Right ventricle myocardium inferior (tissue), 1 donor: ENCODE data around the gene ARL10. TPM values are rescaled to one million over a fixed set of nuclear protein-coding genes. Genes with fewer than 3 reads are reported as not detected.
"Not testable (repeated sequence)": the region's sequence is repeated elsewhere in the genome, so short reads cannot be mapped to it uniquely, and the experiment has no call there.

Source experiments
- ATAC-seq: fragments of 200-7000 bp; cut with Tn5 transposase; one replicate; pipeline ENCODE4 v1.9.1; 2020; ENCODE audit warnings: mild to moderate bottlenecking, moderate library complexity
- DNase-seq: peaks from one replicate; pipeline ENCODE4 v3.0.0; 2021; ENCODE audit errors: missing footprints
- intact Hi-C: fragments of 100-400 bp; cut with DNase I; formaldehyde crosslinking; loops from one replicate; pipeline ENCODE4 v1.11.0; 2022
- total RNA-seq: library from RNA; stranded (reverse); fragmentation: NEBNext Ultra II Directional; extraction: Animal tissue kit (Norgen Biotek cat#: 25700); gene quantifications from one replicate; pipeline ENCODE4 v1.2.1, GENCODE V29; 2021
- donor health status: DM: no; HTN: yes; CAD: no; lungs with severe emphysema.

Gene ARL10
- total RNA-seq, 1 donor from 2014 or later: 5.4 TPM

DNA sequence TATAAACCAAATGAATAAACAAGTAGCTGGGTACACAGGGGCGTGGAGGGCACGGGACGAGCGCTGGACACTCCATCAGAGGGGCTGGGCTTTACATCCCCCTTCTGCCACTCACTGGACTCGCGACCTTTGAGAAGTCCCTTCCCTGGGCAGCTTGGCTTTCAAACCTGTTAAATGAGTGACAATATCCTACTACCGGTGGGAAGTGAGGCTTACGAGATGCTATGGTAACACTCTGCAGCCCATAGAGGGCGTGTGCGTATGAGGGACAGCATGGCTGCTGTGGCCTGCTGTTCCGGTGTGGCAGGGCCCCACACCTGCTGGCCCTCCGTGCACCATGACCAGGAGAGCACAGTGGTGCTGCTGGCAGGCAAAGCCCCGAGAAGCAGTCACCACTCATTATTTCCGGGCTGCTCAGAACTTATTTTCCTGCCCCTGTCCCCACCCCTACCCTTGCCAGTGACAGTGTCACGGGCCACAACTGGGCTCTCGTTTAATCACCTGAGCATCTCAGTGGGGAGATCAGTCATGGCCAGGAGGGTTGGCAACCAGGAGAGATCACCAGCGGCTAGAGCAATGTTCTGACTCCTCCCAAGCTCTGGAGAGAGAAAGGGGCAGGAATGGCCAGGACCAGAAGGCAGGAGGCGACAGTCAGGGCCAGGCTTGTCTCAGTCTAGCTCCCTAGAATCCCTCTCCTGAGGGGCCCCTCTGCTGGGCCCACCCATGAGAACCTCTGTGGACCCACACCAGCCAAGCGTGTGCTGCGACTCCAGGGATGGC is 40.6 kb downstream of the ARL10 start:
- DNase-seq (no peak), ATAC-seq (no peak)
- intact Hi-C loops: no loop called here

DNA sequence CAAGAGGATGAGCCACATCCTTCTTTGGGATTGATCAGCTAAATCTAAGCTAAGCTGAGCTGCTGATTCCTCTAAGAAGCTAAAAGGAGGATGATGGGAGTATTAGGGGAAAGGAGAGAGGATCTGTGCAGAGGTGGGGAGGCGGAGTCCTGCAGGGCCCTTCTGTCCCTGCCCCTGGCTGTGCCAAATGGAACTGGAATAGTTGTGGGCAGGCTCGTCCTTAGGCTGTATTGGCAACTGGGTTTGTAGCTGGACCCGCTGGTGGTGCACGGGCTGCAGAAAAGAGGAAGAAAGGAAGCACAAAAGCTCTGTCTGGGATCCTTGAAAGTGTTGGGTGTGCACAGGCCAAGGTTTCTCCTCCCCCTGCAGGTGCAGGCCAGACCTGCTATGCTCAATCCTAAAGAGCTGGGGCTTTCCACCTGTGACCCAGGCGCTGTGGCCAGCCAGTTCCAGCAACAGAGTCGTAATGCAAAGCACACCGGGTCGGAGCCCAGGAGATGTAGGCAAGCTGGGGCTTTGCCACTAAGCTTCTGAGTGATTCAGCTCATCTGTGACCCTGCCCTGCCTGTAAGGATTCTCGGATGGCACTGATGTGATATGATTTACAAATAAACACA is 41.3 kb downstream of the ARL10 start:
- intact Hi-C loops: no loop called here
- DNase-seq (no peak), ATAC-seq (no peak)

DNA sequence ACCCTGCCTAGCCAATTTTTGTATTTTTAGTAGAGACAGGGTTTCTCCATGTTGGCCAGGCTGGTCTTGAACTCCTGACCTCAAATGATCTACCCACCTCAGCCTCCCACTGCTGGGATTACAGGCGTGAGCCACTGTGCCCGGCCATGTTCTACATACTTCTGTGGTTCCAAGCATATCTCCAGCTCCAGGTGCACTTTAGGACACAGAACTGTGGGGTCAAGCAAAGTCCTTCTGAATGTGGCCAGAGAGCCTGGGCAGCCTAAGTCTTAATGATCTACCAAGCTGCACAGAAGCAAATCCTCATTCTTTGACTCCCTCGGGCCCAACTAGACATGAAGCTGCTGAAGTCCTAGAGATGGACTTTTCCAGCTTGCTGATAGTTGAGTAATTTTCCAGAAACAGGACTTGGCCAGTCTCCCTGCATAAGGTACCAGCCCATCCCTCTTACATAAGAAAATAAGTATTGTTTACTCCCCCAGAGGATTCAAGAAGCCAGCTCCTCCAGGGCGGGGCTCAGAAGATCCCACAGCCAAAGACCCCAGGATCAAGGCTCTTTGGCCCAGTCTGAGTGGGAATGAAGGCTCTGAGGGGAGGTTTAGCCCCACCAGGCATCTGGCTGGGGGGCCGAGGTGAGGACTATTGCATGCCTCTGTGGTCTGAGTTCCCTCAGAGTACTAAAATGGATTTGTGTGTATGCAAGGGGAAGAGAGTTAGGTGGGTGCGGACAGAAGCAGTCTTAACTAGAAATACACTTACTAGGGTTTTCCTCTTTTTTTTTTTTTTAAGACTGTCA is 42.4 kb downstream of the ARL10 start:
- intact Hi-C loops: no loop called here
- DNase-seq (no peak), ATAC-seq (peak; percentile 64)

DNA sequence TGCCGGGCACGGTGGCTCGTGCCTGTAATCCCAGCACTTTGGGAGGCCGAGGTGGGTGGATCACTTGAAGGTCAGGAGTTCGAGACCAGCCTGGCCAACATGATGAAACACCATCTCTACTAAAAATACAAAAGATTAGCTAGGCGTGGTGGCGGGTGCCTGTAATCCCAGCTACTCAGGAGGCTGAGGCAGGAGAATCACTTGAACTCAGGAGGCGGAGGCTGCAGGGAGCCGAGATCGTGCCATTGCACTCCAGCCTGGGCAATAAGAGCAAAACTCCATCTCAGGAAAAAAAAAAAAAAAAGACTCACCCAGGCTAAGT is 42.9 kb downstream of the ARL10 start:
- not testable (repeated sequence) for DNase-seq

DNA sequence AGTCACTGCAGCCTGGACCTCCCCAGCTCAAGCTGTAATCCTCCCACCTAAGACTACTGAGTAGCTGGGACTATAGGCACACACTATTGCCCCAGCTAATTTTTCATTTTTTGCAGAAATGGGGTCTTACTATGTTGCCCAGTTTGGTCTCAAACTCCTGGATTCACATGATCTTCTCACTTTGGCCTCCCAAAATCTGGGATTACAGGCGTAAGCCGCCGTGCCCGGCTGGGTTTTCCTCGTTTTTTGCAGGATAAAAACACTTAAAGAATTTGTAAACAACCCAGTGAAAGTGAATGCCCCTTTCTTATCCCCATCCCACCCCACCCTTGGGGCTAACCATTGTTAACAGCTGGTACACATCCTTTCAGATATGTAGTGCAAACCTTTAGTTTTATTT is 43.3 kb downstream of the ARL10 start:
- intact Hi-C loops: no loop called here
- DNase-seq (no peak), ATAC-seq (no peak)

More for the DNA sequence above, 42.9 kb downstream of the ARL10 start:
- ATAC-seq, intact Hi-C loops: not testable (repeated sequence)

DNA sequence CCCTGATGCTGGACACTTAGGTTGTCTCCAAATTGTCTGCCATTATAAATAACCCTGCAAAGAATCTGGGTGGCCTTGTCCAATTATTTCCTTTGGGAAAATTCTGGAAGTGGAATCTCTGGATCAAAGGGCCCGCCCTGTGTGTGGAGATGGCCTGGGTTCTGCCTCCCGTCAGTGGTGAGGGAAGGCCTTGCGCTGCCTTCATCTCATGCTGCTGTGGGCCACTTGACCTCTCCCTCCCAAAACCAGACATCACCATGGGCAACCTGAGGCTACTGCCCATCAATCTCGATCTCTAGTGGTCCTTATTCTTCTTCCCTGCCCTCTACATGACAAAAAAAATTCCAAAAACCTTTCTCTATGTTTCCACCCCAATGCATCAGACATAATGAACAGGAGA is 44.5 kb downstream of the ARL10 start:
- DNase-seq (no peak), ATAC-seq (no peak)
- intact Hi-C loops: no loop called here

DNA sequence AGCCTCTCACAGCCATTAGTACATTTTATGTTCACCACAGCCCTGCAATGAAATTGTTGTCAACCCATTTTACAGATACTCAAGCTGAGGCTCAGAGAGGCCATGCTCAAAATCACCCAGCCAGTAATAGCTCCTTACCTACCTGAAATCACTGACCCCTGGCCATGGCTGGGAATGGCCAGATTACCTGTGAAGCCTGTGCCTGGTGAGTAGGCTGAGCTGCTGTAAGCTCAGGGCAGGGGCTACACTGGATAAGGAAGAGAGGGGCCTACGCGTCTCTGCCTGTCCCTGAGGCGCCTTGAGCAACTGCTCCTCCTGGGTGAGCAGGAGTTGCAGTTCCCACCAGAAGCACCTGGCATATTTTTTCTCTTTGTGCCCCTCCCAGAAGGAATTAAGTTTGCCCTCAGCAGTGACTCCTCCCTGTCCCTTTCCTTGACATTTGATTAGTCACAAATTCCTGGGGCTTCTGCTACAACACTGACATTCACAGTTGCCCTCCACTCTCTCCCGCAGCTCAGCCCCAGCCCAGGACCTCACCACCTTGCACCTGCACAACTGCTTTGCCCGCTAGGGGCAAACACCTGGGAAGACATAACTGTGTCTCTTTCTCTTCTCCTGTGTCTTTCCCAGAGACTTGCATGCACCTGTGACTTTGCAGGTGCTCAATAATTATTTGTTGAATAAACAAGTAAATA is 45.3 kb downstream of the ARL10 start:
- no peak for DNase-seq

DNA sequence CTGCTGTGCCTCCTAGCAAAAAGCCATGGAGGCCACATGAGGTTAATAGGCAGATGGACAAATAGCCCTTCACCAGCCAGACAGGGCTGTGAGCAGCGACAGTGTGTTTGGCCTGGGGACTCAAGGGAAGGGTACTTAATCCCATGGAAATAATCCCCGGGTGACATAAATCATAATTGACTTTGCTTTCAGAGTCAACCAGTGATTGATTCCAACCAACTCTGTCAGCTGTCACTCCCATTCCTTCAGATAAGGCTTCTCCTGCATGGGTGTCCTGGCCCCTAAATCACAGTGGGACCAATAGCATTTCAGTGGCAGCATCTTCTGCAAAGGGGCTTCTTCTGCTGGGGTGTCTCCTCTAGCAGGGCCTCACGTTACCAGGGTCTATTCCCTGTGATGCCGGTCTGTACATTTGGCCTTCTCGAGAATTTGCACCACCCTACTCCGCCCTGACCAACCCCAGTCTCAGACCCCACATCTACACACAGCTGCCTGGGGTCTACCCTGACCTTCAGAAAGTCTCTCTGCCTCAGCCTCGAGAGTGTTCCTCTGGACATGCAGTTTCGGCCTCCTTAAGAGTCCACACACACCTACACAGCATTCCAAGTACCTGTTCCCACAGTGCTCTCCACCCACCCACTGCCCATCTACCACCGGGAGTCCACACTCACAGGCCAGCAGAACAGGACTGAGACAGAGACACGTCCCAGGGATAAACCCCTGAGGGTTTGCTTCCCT is 47.4 kb downstream of the ARL10 start:
- intact Hi-C loops: no loop called here
- ATAC-seq (no peak), DNase-seq (no peak)

More for the DNA sequence above, 45.3 kb downstream of the ARL10 start:
- intact Hi-C loops: no loop called here
- no peak for ATAC-seq

DNA sequence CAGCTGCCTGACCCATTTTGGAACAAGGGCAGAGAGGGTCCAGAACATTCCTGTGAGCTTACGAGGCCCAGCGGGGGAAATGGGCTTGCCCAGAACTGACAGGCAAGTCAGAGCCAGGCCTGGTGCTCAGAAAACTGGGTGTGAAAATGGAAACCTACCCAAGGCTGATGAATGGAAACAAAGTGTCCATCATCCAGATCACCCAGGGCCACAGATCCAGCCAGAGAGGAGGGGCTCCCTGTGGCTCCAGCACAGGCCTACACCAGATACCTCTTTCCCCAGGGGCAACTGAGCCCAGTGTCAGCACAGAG is 47.9 kb downstream of the ARL10 start:
- no peak for DNase-seq
- ATAC-seq: peak; percentile 8
- intact Hi-C loops: no loop called here

DNA sequence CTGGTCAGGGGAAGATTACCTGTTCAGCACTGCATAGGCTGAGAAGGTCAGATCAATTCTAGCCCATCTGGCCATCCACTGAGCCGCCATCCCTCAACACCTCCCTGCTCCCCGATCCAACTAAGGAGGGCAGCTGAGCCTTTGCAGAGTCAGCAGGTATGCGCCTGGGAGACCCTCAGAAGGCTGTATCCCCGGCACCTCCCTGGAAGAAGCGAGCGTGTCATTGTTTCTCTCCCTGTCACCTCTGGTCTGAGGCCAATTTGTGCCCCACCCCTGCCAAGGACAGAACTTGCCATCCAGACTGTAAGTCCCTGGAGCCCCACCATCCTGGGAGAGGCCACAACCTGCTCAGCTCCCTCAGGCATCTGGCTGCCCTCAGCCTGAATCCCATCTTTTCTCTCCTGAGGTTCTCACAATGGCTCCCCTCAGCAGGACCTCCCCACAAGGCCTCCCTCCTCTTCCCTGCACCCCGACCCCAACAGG is 48.5 kb downstream of the ARL10 start:
- no peak for ATAC-seq
- intact Hi-C loops: no loop called here

DNA sequence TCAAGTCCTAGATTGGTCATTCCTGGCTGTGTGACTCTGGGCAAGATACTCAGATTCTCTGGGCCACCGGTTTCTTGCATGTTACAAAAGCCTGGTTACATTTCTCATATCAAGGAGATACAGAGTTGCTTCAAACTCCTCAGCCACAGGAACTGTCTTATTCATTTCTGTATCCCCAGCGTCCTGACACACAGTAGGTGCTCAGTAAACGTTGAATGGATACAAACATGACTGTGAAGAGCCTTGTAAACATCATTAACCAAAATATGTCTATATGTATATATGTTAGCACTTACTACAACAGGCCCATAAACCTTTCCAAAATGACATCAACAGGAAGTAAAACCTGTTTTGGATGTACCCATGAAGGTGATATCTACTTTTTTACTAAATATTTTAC is 49.4 kb downstream of the ARL10 start:
- intact Hi-C loops: no loop called here
- DNase-seq: no peak

More for the DNA sequence above, 48.5 kb downstream of the ARL10 start:
- DNase-seq: no peak

DNA sequence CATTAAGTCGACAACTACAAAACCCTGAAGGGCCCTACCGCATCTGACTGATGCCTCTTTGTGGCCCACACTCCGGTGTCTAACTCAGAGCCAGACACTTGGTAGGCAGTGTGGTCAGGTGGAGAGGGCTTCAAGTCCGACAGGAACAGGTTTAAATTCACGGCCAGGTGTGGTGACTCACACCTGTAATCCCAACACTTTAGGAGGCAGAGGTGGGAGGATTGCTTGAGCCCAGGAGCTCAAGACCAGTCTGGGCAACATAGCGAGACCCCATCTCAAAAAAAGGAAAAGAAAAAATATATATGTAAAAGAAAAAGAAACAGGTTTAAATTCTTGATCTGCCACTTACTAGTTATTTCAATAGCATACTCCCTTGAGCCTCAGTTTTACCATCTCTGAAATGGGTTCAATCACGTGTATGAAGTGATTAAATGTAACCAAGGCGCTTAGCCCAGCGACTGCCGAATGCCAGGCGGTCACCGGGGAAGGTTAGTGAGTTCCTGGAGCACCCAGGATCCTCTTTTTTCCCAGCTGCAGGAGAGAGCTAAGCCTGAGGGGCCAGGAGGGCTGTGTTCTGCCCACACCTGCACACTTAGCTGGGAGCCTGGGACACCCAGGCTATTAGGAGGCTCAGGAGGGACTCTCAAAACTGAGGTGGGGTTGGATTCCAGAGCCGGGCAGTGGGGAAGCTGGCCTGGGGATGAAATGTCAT is 50.1 kb downstream of the ARL10 start:
- DNase-seq (no peak), ATAC-seq (no peak)
- intact Hi-C loops: no loop called here

More for the DNA sequence above, 49.4 kb downstream of the ARL10 start:
- no peak for ATAC-seq

DNA sequence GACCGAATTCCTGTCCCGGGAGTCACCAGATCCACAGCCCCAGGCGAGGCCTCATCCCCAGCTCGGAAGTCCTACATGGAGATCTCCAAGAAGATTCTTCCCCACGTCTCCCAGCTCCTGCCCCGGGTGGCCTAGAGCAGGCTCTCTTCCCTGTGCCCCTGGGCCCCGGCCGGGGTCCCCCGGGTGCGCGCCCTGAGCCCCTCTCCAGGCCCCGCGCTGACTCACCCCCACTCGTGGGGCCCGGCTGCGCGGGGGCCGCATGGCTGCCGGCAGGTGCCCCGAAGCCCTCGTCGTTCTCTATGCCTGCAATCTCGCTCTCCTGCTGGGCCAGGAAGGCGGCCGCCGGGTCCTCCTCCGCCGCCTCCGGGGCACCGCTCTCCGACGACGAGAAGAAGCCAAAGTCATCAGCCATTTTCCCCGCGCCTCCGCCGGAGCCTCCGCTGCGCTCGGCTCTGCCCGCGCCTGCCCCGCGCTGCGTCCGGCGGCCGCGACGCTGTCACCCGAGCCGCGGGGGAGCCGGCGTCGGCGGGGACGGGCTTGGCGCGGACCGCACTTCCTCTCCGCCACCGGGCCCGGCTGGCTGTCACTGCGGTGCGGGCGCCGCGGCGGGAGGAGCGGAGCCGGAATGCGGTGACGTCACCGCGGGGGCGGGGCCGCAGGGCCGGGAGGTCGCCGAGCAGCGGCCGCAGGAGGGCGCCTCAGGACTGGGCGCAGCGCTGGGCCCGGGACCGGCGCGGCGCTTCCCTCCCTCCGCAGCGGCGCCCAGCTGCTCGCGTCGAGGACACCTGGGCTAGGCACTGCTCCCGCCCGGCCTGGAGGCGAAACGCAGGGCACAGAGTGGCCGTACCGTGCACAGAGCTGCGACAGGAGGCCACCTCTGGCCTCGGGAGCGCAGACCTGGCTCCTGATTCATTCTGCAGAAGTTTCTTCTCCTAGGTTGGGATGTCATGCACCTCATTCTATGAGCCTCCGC is 51.0 kb downstream of the ARL10 start, which contains the start of gene CLTB:
TSS of gene CLTB (minus strand) at position 588 of the 973 bp plus-strand sequence. CDS start at position 412, 176 bp downstream.
- intact Hi-C loops: loop anchor here (1.0 to 2.0 kb wide), 5 partner anchors 27 to 231 kb away; partner anchors contain the start of genes FAF2, HIGD2A, KIAA1191 and NOP16
- ATAC-seq (peak; percentile 96), DNase-seq (peak; percentile 96)

DNA sequence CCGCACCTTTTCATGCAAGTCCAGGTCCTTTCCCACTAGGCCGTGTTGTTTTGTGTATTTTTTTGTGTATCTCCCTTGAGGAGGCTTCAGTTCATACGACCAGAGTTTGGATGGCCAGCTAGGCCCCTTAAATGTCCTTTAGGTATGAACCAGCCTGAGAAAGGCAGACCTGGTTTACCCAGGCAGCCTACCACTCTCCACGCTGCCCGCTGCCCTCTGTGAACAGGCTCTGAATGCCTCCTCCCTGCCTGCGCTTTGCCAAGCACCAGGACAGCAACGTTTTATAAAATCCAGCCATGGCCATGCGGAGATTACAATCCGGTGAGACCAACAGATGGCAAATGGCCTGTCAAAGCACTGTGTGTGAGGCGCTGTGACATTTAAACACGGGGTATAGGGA is 51.7 kb downstream of the ARL10 start:
- no peak for DNase-seq
- intact Hi-C loops: loop anchor here (1.0 to 2.0 kb wide), 5 partner anchors 28 to 230 kb away; partner anchors contain the start of genes FAF2, HIGD2A, KIAA1191 and NOP16
- ATAC-seq: no peak

DNA sequence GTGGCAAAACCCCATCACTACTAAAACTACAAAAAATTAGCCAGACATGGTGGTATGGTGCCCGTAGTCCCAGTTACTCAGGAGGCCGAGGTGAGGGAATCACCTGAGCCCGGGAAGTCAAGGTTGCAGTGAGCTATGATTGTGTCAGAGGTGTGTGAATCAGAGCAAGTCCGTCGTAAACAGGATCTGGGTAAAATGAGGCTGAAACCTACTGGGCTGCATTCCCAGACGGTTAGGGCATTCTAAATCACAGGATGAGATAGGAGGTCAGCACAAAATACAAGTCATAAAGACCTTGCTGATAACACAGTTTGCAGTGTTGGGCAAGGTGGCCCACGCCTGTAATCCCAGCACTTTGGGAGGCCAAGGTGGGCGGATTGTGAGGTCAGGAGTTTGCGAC is 53.0 kb downstream of the ARL10 start:
- no peak for DNase-seq
- intact Hi-C loops: no loop called here
- no peak for ATAC-seq

DNA sequence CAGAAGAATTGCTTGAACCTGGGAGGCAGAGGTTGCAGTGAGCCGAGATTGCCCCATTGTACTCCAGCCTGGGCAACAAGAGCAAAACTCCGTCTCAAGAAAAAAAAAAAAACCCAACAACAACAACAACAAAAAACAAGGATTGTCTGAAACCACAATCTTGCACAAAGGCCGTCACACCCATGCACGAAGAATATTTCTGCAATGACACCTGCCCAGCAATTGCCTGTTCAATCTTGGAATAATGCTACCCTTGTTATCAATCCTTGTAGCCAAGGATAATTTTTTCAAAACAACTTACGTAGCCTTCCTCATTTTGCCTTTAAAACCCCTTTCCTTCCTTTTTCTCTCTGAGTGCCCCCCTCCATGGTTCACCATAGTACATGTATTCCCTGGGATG is 54.8 kb downstream of the ARL10 start:
- ATAC-seq (no peak), DNase-seq (no peak)
- intact Hi-C loops: no loop called here
